Endometrial microvascular endothelial cells (primary cell): ENCODE results near the gene SEMA3G. TPM values are rescaled to one million over a fixed set of nuclear protein-coding genes. Genes with fewer than 3 reads are reported as not detected.

Source experiments
- in situ Hi-C: cut with HindIII; loops from 2 replicates; pipeline ENCODE4 v1.10.0; 2017; ENCODE audit warnings: low sequenced_read_pairs, low pct_unique_long_range_greater_than_20kb; ENCODE audit errors: inconsistent ontology term
- total RNA-seq: library from RNA; depleted of rRNA; stranded (reverse); fragments of >200 nt; gene quantifications from one replicate; pipeline ENCODE4 v1.2.3, GENCODE V29; 2015; ENCODE audit errors: inconsistent ontology term

Gene SEMA3G
- total RNA-seq, 1 donor from 2014 or later, result 2.2 TPM

DNA sequence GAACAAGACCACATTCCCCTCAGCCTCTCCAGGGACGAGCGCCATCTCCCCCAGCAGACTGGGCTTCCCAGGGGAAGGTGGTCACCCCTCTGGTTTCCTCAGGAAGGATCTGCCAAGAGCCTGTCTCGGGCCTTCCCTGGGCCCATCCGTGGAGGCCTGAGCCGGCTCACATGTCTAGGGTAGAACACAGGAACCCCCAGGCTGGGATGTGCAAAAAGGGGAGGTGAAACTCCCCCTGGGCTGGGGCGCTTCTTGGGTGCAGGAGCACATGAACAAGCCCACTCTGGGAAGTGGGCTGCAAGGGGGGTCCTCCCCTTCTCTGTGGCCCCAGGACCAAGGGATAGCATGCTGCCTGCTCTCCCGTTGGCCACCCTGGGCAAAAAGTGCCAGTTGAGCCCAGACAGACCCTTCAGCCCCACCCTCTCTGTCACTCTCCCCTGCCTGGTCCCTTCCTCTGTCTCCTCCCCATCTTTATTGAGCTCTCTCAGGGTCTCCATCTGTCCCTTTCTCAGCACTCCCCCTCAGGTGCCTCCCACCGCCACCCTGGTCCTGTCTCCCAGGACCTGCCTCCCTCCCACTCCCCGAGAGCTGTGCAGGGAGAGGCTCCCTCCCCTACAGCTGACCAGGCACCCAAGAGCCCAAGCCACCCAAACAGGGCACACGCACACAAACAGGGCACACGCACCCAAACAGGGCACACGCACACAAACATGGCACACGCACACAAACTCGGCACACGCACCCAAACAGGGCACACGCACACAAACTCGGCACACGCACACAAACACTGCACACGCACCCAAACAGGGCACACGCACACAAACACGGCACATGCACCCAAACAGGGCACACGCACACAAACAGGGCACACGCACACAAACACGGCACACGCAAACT is 864 bp downstream of the SEMA3G start:
- in situ Hi-C loops, result no loop called here

DNA sequence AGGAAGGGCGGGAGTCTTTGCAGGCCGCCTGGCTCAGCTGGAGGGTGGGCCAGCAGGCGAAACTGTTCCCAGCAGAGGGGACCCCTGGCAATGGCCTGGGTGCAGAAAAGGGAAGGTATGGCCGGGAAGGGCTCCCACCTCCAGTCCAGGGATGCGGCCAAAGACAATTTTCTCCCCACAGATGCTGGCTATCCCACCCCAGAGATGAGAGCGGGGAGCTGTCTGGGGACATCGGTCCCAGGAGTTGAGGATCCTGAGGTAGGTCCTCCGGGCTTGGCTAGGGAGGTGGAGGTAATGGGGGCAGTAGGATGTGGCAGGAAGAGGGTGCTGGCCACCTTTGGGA is 1.7 kb downstream of the SEMA3G start:
- in situ Hi-C loops, result no loop called here

DNA sequence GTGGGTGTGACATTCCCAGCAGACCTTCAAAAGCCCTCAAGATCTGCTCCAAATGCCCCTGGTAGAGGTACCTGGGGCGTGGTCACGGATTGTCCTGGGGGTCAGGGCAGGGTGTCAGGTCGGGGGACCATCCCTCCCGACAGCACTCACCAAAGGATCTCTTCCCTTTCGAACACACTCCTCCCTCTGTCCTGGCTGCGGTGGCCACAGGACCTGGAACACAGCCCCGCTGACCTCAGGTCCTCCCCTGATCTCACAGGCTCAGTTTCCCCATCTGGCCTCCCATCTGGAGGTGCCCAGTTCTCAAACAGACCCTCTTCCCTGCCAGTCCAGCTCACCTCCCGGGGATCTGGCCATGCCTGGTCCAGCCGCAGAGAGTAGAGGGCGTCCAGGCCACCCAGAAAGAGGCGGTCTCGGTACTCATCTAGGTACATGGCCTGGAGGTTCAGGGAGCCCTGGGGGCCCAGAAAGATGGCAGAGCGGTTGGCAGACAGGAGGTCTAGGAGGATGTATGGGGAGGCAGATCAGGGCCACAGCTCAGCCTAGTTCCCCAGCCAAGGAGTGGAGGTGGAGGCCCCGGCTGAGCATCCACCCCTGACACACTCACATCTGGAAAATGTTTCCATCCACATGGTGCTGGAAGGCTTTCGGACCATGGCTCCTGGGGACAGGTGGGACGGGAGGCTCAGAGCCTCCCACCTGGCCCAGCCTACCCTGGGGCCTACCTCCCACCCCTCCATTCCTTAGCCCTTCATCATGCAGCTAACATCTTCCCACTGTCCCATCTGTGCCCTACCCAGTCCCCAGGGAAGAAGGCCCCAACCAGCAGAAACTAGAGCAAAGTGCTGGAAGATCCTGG is 2.3 kb downstream of the SEMA3G start:
- in situ Hi-C loops, result no loop called here

DNA sequence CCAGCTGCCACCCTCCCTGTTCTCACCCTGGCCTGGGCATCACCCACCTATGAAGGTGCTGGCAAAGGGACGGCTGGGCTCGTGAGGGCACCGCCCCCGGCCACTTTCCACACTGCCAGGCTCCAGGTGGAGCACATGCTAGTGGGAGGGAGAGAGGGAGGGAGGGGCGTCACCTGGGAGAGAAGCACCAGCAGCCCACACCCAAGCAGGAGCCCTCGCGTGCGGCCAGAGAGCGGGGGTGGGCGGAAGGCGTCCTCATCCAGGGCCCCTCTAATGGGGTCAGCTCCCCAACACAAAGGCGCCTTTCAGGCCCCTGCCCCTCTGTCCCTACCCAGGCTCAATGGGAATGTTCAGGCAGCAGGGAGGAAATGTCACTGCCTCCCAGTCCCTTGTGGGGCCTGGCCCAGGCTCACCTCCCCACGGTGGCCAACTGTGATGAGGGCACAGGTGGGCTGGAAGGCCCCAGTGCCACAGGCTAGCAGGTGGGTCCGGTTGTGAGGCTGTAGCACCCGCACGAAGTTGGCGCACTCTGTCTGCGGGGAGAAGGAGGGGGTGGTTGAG is 3.1 kb downstream of the SEMA3G start:
- in situ Hi-C loops, result no loop called here

DNA sequence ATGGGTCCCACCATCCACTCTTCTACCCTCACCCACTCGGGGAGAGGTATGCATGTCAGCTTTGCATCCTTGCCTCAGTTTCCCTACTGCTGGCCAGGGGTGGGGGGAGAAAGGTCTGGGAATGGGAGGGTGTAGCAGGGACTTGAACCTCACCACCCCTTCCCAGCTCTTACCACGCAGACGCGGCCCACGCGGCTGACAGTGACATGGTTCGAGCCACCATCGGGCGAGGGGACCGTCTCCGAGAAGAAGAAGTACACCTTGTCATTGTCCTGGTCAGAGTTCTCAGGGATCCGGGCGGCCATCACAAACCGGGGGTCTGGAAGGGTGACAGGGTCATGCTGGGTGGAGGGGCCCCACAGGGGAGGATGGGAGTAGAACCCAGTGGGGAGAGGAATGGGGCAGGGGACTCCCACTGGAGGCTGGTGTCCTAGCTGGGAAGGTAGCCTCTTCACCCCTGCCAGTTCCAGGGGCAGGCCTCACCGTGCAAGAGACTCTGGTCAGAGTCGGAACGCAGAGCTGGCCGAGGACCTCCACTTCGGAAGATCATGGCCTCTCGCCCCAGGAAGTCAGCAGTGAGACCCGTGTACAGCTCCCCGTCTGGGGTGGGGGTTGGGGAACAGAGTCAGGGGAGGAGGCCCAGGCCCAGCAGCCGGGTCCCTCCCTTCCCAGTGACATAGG is 3.7 kb downstream of the SEMA3G start:
- in situ Hi-C loops, result no loop called here

DNA sequence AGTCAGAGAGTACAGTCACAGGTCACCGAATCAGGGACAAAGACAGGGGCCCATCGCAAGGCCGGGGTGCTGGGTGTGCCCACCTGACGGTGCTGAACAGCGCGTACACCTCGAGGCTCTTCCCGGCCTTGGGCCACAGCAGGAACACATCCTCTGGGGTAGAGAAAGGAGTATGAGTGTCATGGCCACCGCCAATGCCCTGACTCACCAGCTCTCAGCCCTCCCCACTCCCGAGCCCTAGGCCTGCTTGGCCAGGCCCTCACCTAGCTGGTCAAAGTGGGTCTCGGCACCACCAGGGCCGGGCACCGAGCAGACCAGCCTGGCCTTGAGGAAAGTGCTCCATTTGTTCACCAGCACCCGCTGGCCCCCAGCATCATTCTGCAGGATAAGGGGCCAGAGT is 4.2 kb downstream of the SEMA3G start:
- in situ Hi-C loops, result no loop called here

DNA sequence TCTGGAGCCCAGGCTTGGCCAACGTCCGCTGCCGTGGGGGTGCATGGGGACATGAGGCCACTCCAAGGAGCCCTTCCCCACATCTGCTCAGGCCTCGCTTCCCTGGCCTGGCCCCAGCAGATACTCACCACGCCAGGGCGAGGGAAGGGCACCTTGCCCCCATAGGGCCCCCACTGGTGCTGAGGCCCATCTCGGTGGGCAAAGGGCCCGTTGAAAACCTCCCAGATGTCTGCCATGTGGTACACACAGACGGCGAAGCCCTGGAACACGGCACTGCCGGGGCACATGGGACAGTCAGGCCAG is 4.7 kb downstream of the SEMA3G start:
- in situ Hi-C loops, result no loop called here

DNA sequence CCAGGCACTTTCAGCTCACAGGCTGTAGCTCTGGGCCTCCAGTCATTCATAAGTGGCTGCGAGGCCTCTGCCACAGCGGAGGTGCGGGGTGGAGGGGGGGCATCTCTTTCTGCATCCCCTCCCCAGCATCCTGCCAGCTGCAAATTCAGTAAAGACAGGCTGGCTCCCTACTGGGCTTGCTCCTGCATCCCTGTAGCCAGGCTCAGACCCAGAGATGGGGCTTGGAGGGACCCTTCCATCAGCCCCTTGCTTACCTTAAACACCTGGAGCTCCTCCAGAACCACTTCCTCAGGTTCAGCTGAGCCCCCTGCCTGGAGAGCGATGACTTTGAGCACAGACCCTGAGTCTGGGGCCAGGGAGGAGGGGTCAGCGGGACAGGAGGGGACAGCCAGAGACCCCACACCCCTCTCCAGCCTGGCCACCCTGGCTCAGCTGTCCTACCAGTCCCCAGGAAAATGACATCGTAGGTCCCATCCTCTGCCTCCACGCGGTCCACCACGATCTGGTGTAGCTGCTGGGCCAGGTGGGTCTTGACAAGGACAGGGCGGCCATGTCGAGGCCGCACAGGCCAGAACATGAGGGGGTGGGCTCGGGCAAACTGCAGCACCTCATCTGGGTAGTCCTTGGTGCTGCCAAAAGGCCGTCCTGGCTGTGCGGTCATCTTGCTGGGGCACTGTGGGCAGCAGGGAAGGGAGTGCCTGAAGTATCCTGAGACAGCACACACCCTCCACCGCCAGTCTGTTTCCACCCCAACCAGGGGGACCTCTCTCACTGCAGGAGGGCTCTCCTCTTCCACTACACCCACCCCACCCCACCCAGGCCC is 5.3 kb downstream of the SEMA3G start:
- in situ Hi-C loops, result no loop called here

DNA sequence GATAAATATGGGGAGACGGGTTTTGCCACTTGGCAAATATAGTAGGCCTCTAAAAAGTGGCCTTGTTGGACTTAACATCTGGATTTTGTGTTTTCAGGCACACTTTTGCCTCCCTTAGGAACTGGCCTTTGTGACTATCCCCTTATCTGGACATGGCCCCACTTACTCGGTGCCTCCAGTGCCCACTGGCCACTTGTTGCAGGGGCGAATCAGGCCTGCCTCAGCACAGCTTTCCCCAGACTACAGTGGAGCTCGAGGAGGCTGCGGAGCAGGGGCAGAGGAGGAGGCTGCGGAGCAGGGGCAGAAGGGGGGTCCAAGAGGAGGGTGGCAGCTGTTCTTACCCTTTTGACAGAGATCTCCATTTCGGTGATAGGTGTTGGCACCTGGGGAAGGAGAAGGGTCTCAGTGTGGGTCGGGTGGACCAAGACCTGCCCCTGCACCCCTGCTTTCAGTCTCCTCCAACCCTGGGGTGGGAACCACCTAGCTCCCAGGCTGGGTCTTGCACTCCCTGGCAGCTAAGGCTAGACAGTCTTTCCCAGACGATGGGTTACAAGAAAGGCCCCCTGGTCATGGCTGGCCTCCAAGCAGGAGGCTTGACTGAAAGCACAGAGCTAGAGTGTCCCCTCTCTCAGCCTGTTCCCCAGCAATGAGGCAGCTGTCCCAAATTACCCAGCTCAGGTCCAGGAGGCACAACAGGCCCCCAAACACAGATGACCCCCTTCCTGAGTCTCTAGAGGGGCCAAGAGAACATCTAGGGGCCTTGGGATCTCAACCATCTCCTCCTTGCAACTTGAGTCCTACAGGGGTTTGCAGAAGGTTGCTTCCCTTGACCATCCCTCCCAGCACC is 6.1 kb downstream of the SEMA3G start:
- in situ Hi-C loops, result no loop called here

DNA sequence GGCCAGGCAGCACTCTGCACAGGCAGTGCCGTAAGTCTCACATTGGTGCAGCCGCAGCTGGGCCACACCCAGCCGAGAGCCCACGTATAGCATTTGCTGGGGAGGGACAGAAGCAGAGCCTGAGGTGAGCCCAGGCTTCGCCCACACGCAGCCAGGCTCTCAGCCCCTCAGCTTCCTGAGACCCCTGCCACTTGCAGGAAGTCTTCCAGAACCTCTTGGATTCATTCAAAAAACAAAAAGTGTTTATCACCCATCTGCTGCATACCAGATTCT is 6.9 kb downstream of the SEMA3G start:
- in situ Hi-C loops, result no loop called here

DNA sequence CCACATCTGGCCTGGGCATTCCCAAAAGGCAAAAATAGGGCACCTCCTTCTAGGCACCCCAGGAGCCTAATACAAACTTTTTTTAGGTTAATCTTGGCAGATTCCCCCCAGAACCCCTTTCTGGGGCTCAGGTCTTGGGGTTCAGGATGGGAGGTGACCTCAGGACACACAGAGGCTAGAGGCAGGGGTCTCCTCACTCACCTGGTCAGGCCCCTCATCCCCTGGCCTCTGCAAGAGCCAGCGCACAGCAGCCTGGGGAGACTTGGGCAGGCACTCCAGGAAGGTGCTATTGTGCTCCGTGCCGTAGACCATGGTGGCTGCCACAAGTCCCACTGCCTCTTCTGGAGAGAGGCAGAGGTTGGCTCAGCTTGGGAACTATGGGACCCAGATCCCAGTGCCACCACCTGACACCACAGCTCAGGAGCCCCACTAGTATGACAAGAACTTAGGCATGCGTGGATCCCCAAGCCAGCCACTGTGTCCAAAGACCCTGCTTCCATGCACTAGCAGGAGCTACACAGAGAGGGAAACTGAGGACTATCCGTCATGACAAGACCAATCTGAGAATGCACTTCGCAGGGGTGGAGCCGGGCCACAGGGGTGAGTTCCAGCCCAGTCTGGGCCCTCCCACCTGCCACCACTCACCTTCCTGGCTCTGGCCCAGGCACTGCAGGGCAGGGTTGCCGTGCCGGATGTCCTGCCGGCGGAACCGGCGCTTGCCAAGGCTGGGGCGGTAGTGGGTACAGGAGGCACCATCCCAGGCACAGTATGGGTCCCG is 7.4 kb downstream of the SEMA3G start:
- in situ Hi-C loops, result no loop called here

DNA sequence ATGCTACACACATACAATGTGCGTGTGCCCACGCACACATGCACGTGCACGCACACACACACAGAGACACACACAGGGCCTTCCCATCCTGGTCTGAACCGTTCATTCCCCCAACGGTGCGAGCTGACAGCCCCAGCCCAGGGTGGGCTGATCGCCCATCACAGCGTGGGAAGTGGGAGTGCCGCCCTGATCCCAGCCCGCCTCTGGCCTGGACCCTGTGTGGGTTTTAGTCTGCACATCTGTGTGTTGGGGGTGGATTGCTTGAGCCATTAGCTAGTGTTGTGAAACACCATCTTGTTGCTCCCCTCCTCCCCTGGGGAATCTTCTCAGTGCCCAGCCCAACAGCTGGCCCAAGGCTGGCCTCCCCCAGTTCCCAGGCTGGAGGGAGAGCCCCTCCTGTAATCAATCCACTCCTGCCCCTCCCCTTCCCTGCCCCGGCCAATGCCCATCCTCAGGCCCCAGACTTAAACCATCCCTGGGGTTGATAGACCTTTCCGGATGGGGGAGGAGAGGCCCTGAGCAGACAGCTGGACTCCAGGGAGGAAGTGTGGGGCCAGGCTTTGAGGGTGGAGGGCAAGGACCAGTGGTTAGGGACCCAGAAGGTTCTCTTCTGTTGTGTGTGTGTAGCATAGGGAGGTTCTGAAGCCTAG is 8.3 kb downstream of the SEMA3G start:
- in situ Hi-C loops, result no loop called here

DNA sequence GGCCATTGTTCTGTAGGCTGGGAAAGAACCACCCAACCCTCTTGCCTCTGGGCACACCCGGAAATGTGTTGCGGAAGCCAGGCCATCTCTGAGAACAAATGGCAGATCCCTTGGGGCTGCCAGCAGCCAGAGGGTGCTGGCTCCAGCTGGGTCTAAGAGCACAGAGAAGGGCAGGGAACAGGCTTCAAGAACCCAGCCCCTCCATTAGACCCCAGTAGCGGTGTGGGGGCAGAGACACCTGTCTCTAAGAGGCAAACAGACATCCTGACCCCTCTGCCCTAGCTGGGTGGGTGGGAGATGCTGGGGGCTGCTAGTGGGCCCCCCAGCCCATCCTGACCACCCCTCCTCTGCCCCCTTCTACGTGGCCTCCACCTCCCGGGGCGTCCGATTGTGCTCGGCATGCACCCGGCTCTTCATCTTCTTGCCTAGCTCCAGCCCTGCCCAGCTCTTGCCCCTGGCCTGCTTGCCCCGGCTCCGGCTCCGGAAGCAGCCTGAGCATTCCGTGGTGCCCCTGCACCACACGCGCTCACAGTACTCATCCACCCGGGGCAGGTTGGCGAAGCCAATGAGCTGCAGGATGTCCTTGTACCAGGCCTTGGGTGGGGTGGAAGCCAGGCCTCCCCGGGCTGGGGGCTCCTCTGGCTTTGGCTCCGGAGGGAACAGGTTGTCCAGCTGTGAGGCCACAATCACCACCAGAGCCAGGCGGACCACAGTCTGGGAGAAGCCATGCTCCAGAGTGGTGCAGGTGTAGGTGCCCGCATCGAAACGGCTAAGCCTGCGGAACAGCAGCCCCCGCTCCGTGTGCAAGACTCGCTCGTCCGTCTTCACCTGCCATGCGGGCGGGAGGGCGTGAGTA is 9.4 kb downstream of the SEMA3G start:
- in situ Hi-C loops, result no loop called here

DNA sequence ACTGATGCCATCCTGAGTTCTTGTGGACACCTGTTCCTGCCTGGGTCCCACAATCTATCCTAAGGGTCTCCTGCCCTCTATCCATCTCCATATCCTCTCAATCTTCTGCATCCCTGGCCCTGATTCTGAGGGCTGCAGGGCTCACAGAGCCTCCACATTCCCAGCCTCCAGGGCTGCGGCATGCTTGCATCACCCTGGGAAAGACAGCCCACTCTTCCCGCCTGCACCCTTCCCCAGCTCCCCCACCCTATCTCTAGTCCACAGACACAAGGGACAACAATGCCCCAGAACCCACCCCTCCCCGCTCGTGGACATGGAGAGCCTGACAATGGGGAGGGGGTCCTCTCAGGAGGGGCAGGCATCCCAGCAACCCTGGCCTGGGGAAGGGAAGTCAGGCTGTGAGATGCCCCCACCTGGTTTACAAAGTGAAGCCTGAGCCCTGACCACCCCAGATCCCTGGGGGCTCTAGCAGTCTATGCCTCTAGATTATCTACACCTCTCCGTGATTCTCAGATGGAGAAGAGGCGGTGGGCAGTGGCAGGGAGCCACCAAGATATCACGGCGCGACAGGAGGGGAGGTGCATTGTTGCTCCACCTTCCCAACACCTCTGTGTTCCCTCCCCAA is 10.3 kb downstream of the SEMA3G start:
- in situ Hi-C loops, result no loop called here

DNA sequence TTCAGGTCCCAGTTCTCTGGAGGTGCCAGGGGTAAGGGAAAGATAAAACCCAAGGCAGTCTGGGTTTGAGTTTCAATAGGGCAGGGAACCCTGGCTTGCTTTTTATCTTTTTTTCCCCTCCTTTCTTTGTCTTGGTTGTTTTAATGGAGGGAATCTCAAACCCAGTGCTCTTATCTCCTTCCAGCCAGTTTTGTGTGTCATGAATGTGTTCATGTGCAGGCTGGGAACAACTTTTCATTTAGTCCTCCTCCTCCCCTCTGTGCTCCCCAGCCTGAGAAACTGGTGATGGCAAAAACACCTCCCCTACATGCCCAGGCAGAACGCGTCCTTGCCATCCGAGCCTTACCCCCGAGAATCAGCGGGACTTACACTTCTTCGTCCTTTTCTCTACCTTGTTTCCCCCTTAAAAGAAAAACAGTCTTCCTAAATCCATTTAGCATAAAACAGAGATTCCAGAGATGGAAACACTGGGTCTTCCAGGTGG is 10.9 kb downstream of the SEMA3G start:
- in situ Hi-C loops, result no loop called here
